ENCODE measurements around the gene ZNF565.

Gene ZNF565

GRCh38 chr19:36214386-36215275 is at the start of gene ZNF565, which contains the start of gene ZNF146:
Gene ZNF565 (minus strand): TSS chr19:36214665. CDS start chr19:36201985, 12,680 bp downstream.
Gene ZNF146 (plus strand): TSS chr19:36215106. CDS start chr19:36236441, 21,335 bp downstream.
- no peaks in the 10 kb centered on the region for H3K27me3 Mint-ChIP-seq
- no peak within 1 kb of the TSS for H3K27ac Mint-ChIP-seq
- intact Hi-C loops (cut with micrococcal nuclease), result loop anchor here (10.0 kb wide), 3 partner anchors 70 to 1560 kb away; partner anchors contain the start of genes CAPNS1, ZNF529 and ZNF573
- H3K4me3 Mint-ChIP-seq, result no peak within 1 kb of the TSS
- H3K9me3 Mint-ChIP-seq, result peaks cover 5% of the 10 kb centered on the region
- H3K4me1 Mint-ChIP-seq (ENCODE audit: low read depth), result peaks cover 7% of the 10 kb centered on the region
- H3K36me3 Mint-ChIP-seq (ENCODE audit: low read depth), result peaks cover 28% of the 10 kb centered on the region

- no peak overlapping the region for H3K4me3 Mint-ChIP-seq
- no peaks in the 10 kb centered on the region for H3K27me3 Mint-ChIP-seq
- peaks cover 6% of the 10 kb centered on the region for H3K36me3 Mint-ChIP-seq (ENCODE audit: low read depth)
- no peak overlapping the region for H3K27ac Mint-ChIP-seq
- H3K4me1 Mint-ChIP-seq (ENCODE audit: low read depth), result no peaks in the 10 kb centered on the region
- intact Hi-C loops (cut with micrococcal nuclease), result no loop called here
- no peaks in the 10 kb centered on the region for H3K9me3 Mint-ChIP-seq
Measured at GRCh38 chr19:36259211-36259610, 44.7 kb upstream of the ZNF565 start.

- Mint-ChIP-seq H3K27me3 (no peaks in the 10 kb centered on the region), H3K4me3 (no peak overlapping the region), H3K9me3 (no peaks in the 10 kb centered on the region), H3K27ac (no peak overlapping the region), H3K36me3 (ENCODE audit: low read depth) (peaks cover 6% of the 10 kb centered on the region), H3K4me1 (ENCODE audit: low read depth) (no peaks in the 10 kb centered on the region)
- intact Hi-C loops (cut with micrococcal nuclease), result no loop called here
Measured at GRCh38 chr19:36258028-36258875, 43.8 kb upstream of the ZNF565 start.

- intact Hi-C loops (cut with micrococcal nuclease), result no loop called here
- H3K4me3 Mint-ChIP-seq, result no peak overlapping the region
- no peaks in the 10 kb centered on the region for H3K4me1 Mint-ChIP-seq (ENCODE audit: low read depth)
- no peak overlapping the region for H3K27ac Mint-ChIP-seq
- no peaks in the 10 kb centered on the region for H3K9me3 Mint-ChIP-seq
- H3K27me3 Mint-ChIP-seq, result no peaks in the 10 kb centered on the region
- H3K36me3 Mint-ChIP-seq (ENCODE audit: low read depth), result peaks cover 6% of the 10 kb centered on the region
Measured at GRCh38 chr19:36257520-36257876, 43.0 kb upstream of the ZNF565 start.

- peaks cover 5% of the 10 kb centered on the region for H3K9me3 Mint-ChIP-seq
- no peak overlapping the region for H3K4me3 Mint-ChIP-seq
- intact Hi-C loops (cut with micrococcal nuclease), result no loop called here
- H3K36me3 Mint-ChIP-seq (ENCODE audit: low read depth), result peaks cover 6% of the 10 kb centered on the region
- H3K4me1 Mint-ChIP-seq (ENCODE audit: low read depth), result no peaks in the 10 kb centered on the region
- H3K27me3 Mint-ChIP-seq, result no peaks in the 10 kb centered on the region
- H3K27ac Mint-ChIP-seq, result no peak overlapping the region
Measured at GRCh38 chr19:36256853-36257519, 42.5 kb upstream of the ZNF565 start.

- intact Hi-C loops (cut with micrococcal nuclease), result no loop called here
- peaks cover 14% of the 10 kb centered on the region for H3K9me3 Mint-ChIP-seq
- no peak overlapping the region for H3K4me3 Mint-ChIP-seq
- H3K36me3 Mint-ChIP-seq (ENCODE audit: low read depth), result peaks cover 6% of the 10 kb centered on the region
- no peaks in the 10 kb centered on the region for H3K27me3 Mint-ChIP-seq
- H3K4me1 Mint-ChIP-seq (ENCODE audit: low read depth), result no peaks in the 10 kb centered on the region
- H3K27ac Mint-ChIP-seq, result no peak overlapping the region
Measured at GRCh38 chr19:36256064-36256463, 41.6 kb upstream of the ZNF565 start.

- no peak overlapping the region for H3K27ac Mint-ChIP-seq
- no peaks in the 10 kb centered on the region for H3K27me3 Mint-ChIP-seq
- H3K36me3 Mint-ChIP-seq (ENCODE audit: low read depth), result peaks cover 6% of the 10 kb centered on the region
- peaks cover 14% of the 10 kb centered on the region for H3K9me3 Mint-ChIP-seq
- no peaks in the 10 kb centered on the region for H3K4me1 Mint-ChIP-seq (ENCODE audit: low read depth)
- intact Hi-C loops (cut with micrococcal nuclease), result no loop called here
- no peak overlapping the region for H3K4me3 Mint-ChIP-seq
Measured at GRCh38 chr19:36255316-36255715, 40.9 kb upstream of the ZNF565 start.

GRCh38 chr19:36254848-36255247 is 40.4 kb upstream of the ZNF565 start:
- Mint-ChIP-seq H3K36me3 (ENCODE audit: low read depth) (peaks cover 6% of the 10 kb centered on the region), H3K4me3 (no peak overlapping the region), H3K27me3 (no peaks in the 10 kb centered on the region), H3K9me3 (peaks cover 14% of the 10 kb centered on the region), H3K4me1 (ENCODE audit: low read depth) (no peaks in the 10 kb centered on the region), H3K27ac (no peak overlapping the region)
- intact Hi-C loops (cut with micrococcal nuclease), result no loop called here

DNA sequence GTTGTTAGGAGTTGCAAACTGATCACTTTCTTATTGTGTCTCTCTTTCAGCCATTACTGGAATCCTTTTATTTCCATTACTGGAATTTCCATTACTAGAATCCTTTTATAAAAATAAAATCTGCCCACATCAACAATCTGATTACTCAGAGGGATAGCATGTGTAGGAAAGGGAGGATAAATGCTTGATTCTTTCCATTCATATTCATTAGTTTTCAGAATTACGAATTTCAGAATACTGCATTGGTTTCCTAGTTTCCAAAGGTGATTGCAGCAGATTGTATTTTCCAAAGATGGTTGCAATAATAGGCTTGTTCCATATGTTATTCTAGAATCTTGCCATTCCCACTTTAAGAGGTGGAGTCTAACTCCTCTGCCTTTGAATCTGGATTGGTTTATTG is 37.6 kb upstream of the ZNF565 start:
- no peak overlapping the region for H3K4me3 Mint-ChIP-seq
- no peaks in the 10 kb centered on the region for H3K36me3 Mint-ChIP-seq (ENCODE audit: low read depth)
- H3K9me3 Mint-ChIP-seq, result peaks cover 38% of the 10 kb centered on the region
- no peaks in the 10 kb centered on the region for H3K27me3 Mint-ChIP-seq
- intact Hi-C loops (cut with micrococcal nuclease), result no loop called here
- no peak overlapping the region for H3K27ac Mint-ChIP-seq
- no peaks in the 10 kb centered on the region for H3K4me1 Mint-ChIP-seq (ENCODE audit: low read depth)

- Mint-ChIP-seq H3K36me3 (ENCODE audit: low read depth) (no peaks in the 10 kb centered on the region), H3K9me3 (peaks cover 83% of the 10 kb centered on the region), H3K4me3 (no peak overlapping the region), H3K27me3 (peaks cover 16% of the 10 kb centered on the region), H3K27ac (no peak overlapping the region), H3K4me1 (ENCODE audit: low read depth) (no peaks in the 10 kb centered on the region)
- intact Hi-C loops (cut with micrococcal nuclease), result no loop called here
Measured at GRCh38 chr19:36246006-36246481, 31.6 kb upstream of the ZNF565 start.

DNA sequence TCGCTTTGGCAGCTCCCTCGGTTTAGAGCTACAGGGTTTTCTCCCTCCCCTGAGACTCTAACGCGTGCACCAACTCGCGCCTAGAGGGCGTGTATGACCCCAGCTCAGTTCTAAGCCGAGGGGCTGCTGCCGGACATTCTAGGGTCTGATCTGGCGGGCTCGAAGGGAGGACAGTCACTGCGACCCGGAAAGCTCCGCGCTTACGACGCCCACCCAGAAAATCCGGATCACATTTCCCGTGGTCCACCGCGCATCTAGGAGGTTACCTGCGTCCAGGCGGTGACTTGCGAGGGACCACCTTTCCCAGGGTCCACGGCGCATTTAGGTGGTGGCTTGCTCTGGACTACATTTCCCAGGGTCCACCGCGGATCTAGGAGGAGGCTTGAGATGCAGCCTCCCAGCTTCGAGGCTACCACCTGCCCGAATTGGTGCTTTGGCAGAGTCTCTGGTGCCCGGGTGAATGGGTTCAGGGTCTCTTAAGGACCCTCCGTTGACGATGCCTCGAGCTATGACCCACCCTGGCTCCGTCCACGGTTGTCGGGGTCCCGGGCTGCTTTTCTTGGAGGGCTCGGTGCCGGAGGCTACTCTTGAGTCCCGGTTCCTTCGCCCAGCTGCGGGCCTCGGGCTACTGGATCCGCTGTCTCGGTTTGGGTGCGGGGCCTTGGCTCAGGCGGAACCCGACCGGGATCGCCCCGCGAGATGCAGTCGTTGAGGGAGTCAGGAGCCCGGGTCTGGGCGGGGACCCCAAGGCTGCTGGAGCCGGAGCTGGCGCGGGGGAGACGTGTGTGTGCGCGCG is 30.9 kb upstream of the ZNF565 start:
- Mint-ChIP-seq H3K9me3 (peaks cover 86% of the 10 kb centered on the region), H3K36me3 (ENCODE audit: low read depth) (peaks cover under 1% of the 10 kb centered on the region), H3K4me1 (ENCODE audit: low read depth) (no peaks in the 10 kb centered on the region), H3K4me3 (no peak overlapping the region), H3K27me3 (peaks cover 16% of the 10 kb centered on the region), H3K27ac (no peak overlapping the region)
- intact Hi-C loops (cut with micrococcal nuclease), result no loop called here

DNA sequence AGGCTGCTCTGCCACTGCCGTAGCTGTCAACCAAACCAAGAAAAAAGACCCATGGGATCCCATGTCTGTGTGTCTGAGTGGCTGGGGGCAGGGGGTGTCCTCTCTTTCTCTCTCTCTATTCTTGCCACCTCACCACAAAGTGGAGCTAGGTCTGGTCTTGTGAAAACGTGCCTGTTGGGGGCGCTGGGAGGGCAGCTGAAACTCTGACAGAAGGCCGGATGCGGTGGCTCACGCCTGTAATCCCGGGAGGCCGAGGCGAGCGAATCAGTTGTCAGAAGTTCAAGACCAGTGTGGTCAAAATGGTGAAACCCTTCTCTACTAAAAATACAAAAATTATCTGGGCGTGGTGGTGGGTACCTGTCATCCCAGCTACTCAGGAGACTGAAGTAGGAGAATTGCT is 29.6 kb upstream of the ZNF565 start:
- peaks cover 16% of the 10 kb centered on the region for H3K27me3 Mint-ChIP-seq
- peaks cover 93% of the 10 kb centered on the region for H3K9me3 Mint-ChIP-seq
- no peak overlapping the region for H3K4me3 Mint-ChIP-seq

GRCh38 chr19:36236946-36237310 is 22.5 kb upstream of the ZNF565 start:
- Mint-ChIP-seq H3K27ac (no peak overlapping the region), H3K4me1 (ENCODE audit: low read depth) (no peaks in the 10 kb centered on the region), H3K4me3 (no peak overlapping the region), H3K9me3 (peaks cover 95% of the 10 kb centered on the region), H3K27me3 (no peaks in the 10 kb centered on the region), H3K36me3 (ENCODE audit: low read depth) (peaks cover 82% of the 10 kb centered on the region)
- intact Hi-C loops (cut with micrococcal nuclease), result no loop called here

More for the DNA sequence above, 29.6 kb upstream of the ZNF565 start:
- intact Hi-C loops (cut with micrococcal nuclease), result no loop called here
- Mint-ChIP-seq H3K4me1 (ENCODE audit: low read depth) (no peaks in the 10 kb centered on the region), H3K36me3 (ENCODE audit: low read depth) (peaks cover 14% of the 10 kb centered on the region), H3K27ac (no peak overlapping the region)

Measured in dendritic cell treated with granulocyte-macrophage colony-stimulating factor and Interleukin-4, amounts not matched to agents 40 ng/mL and 50 ng/mL, for 4 days (primary cell).